Thyroid gland (tissue), 4 donors: ENCODE measurements around the gene PAK5.

Experiments used
- POLR2A ChIP-seq, 2 donors: fragments of 450-650 bp; IDR thresholded peaks; one replicate each; pipeline ENCODE4 v1.6.1; 2017; ENCODE audit warnings: antibody characterized with exemption in 2 of 2, mild to moderate bottlenecking in 2 of 2, moderate library complexity in 1 of 2
- TF ChIP-seq, protein P1 (sequence below), 6 experiments: fragments of 200-600 bp in 3 of 6; fragments of 450-650 bp in 3 of 6; sonication (generic) in 3 of 6; IDR thresholded peaks; one replicate each; pipeline ENCODE4 v1.5.1; 2016 to 2019; ENCODE audit warnings: antibody characterized with exemption in 6 of 6, mild to moderate bottlenecking in 2 of 6, inconsistent platforms in 1 of 6, moderate library complexity in 1 of 6

DNA sequence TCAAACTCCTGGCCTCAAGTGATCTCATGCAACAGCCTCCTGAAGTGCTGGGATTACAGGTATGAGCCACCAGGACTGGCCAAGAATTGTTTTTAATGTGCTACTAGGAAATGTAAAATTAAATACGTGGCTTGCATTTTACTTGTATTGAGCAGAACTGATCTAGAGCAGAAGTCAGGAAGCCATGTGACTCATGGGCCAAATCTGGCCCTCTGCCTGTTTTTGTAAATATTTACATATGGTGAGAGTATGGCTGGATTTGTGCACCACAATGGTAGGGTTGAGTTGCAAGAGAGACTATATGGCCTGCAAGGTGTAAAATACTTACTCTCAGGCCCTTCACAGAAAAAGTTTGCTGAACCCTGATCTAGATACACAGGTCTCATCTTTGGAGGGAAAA, 248.7 kb downstream of the PAK5 start:
- TF ChIP-seq, protein P1, sequence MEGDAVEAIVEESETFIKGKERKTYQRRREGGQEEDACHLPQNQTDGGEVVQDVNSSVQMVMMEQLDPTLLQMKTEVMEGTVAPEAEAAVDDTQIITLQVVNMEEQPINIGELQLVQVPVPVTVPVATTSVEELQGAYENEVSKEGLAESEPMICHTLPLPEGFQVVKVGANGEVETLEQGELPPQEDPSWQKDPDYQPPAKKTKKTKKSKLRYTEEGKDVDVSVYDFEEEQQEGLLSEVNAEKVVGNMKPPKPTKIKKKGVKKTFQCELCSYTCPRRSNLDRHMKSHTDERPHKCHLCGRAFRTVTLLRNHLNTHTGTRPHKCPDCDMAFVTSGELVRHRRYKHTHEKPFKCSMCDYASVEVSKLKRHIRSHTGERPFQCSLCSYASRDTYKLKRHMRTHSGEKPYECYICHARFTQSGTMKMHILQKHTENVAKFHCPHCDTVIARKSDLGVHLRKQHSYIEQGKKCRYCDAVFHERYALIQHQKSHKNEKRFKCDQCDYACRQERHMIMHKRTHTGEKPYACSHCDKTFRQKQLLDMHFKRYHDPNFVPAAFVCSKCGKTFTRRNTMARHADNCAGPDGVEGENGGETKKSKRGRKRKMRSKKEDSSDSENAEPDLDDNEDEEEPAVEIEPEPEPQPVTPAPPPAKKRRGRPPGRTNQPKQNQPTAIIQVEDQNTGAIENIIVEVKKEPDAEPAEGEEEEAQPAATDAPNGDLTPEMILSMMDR (IDR thresholded peaks at IDR 0.05), result no peak
- no peak for TF ChIP-seq POLR2A (IDR thresholded peaks at IDR 0.05)
